CD4-positive, CD25-positive, alpha-beta regulatory T cell (primary cell): ENCODE measurements around the gene PIK3AP1. TPM values are rescaled to one million over a fixed set of nuclear protein-coding genes. Genes with fewer than 3 reads are reported as not detected.
"Not testable (repeated sequence)": the region's sequence is repeated elsewhere in the genome, so short reads cannot be mapped to it uniquely, and the experiment has no call there.

Experiments
- ATAC-seq, 2 donors: fragments of 150-1000 bp; cut with Tn5 transposase; one replicate each; pipeline ENCODE4 v1.10.0; 2021; ENCODE audit warnings: low read depth in 2 of 2, moderate number of reproducible peaks in 2 of 2, moderate library complexity in 1 of 2
- DNase-seq, 3 donors: peaks; one replicate each; pipeline versions ENCODE4 v3.0.0 to v3.0.0-alpha.2; 2012 to 2022; ENCODE audit warnings: mixed read lengths in 1 of 3
- H3K27ac ChIP-seq: one replicate; pipeline ENCODE4 v1.7.0; 2013; ENCODE audit warnings: mild to moderate bottlenecking, low read length; ENCODE audit not compliant: insufficient read depth, poor library complexity, severe bottlenecking
- H3K27me3 ChIP-seq: one replicate; pipeline ENCODE4 v1.7.0; 2013; ENCODE audit warnings: low read length; ENCODE audit not compliant: control insufficient read depth, insufficient read depth
- H3K36me3 ChIP-seq: one replicate; pipeline ENCODE4 v1.7.0; 2013; ENCODE audit warnings: mild to moderate bottlenecking, low read length, moderate library complexity; ENCODE audit not compliant: control insufficient read depth, insufficient read depth
- H3K4me1 ChIP-seq: 2 replicates; pipeline ENCODE4 v1.7.0; 2013; ENCODE audit warnings: mild to moderate bottlenecking, low read length; ENCODE audit not compliant: insufficient read depth, control insufficient read depth, poor library complexity, severe bottlenecking
- H3K4me3 ChIP-seq: one replicate; pipeline ENCODE4 v1.7.0; 2013; ENCODE audit warnings: low read depth, mild to moderate bottlenecking, low read length, moderate library complexity
- H3K9me3 ChIP-seq, 2 experiments: 1 replicate in 1 of 2; 2 replicates in 1 of 2; pipeline ENCODE4 v1.7.0; 2013; ENCODE audit warnings: low read length in 2 of 2, mild to moderate bottlenecking in 1 of 2, moderate library complexity in 1 of 2; ENCODE audit not compliant: control insufficient read depth in 2 of 2
- H3K27ac Mint-ChIP-seq, 3 donors: one replicate each; pipeline ENCODE4 v1.8.0; 2020 to 2022; ENCODE audit warnings: mild to moderate bottlenecking in 3 of 3, mixed read lengths in 3 of 3, moderate library complexity in 2 of 3
- H3K27me3 Mint-ChIP-seq: one replicate; pipeline ENCODE4 v1.8.0; 2022; ENCODE audit warnings: mild to moderate bottlenecking, mixed read lengths
- H3K36me3 Mint-ChIP-seq: one replicate; pipeline ENCODE4 v1.8.0; 2020; ENCODE audit warnings: mixed read lengths
- H3K4me1 Mint-ChIP-seq, 4 donors: one replicate each; pipeline ENCODE4 v1.8.0; 2020 to 2022; ENCODE audit warnings: mixed read lengths in 4 of 4, mild to moderate bottlenecking in 1 of 4
- H3K4me3 Mint-ChIP-seq, 4 donors: one replicate each; pipeline ENCODE4 v1.8.0; 2020 to 2022; ENCODE audit warnings: mild to moderate bottlenecking in 4 of 4, mixed read lengths in 4 of 4, moderate library complexity in 3 of 4
- H3K9me3 Mint-ChIP-seq, 7 donors: one replicate each; pipeline ENCODE4 v1.8.0; 2020 to 2022; ENCODE audit warnings: mixed read lengths in 7 of 7, mild to moderate bottlenecking in 3 of 7, moderate library complexity in 2 of 7
- polyA plus RNA-seq, 4 donors: library from polyadenylated mRNA; unstranded; fragments of 300-500 nt; fragmentation: Illumina TruSeq; gene quantifications; one replicate each; pipeline ENCODE4 v1.2.3, GENCODE V29; 2021
- total RNA-seq: library from RNA; stranded (reverse); gene quantifications from one replicate; pipeline ENCODE4 v1.2.3, GENCODE V29; 2022

Gene PIK3AP1
- total and polyA plus RNA-seq, 5 donors from 2014 or later = 0.92 to 3.5 (median 1.7) TPM

GRCh38 chr10:96753956-96754355 lies 33.6 kb upstream of the PIK3AP1 start:
- DNase-seq (no peak), ATAC-seq (no peak)
- Mint-ChIP-seq H3K36me3 (no peaks in the 10 kb centered on the region), H3K4me1 (no peaks in the 10 kb centered on the region), H3K4me3 (no peak overlapping the region), H3K27ac (no peak overlapping the region), H3K9me3 (no peaks in the 10 kb centered on the region), H3K27me3 (peaks cover 15% of the 10 kb centered on the region)
- Histone ChIP-seq H3K36me3 (no peaks in the 10 kb centered on the region), H3K27me3 (no peaks in the 10 kb centered on the region), H3K4me1 (no peaks in the 10 kb centered on the region), H3K27ac (no peak overlapping the region), H3K9me3 (no peaks in the 10 kb centered on the region), H3K4me3 (no peak overlapping the region)

DNA sequence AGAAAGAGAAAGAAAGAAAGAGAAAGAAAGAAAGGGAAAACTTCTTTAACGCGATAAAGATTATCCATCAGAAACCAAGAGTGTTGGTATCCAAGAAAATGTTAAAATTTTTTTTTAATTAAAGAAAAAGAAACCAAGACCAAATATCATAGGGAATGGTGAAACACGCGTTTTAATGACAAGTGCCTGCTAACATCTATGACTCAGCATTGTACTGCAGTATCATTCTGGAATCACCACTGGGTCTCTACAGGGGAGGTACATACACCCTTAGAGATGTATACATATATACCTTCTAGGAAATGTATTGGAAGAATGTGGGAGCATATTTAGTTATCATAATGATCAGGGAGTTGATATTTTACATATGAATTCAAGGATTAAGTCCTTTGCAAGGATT lies 32.1 kb upstream of the PIK3AP1 start:
- Histone ChIP-seq H3K27ac (no peak overlapping the region), H3K36me3 (no peaks in the 10 kb centered on the region), H3K4me3 (no peak overlapping the region), H3K4me1 (peaks cover 4% of the 10 kb centered on the region), H3K27me3 (no peaks in the 10 kb centered on the region), H3K9me3 (no peaks in the 10 kb centered on the region)
- Mint-ChIP-seq H3K4me1 (peaks cover 0 to 9% (median 4%) of the 10 kb centered on the region in 4 donors), H3K4me3 (no peak overlapping the region), H3K27ac (no peak overlapping the region), H3K27me3 (peaks cover 11% of the 10 kb centered on the region), H3K9me3 (no peaks in the 10 kb centered on the region), H3K36me3 (no peaks in the 10 kb centered on the region)
- ATAC-seq = no peak
- DNase-seq = no peak

- H3K4me3 ChIP-seq, DNase-seq, H3K36me3 ChIP-seq, H3K36me3 Mint-ChIP-seq, H3K4me1 Mint-ChIP-seq, H3K27ac Mint-ChIP-seq, H3K4me3 Mint-ChIP-seq, ATAC-seq, H3K9me3 Mint-ChIP-seq, H3K4me1 ChIP-seq, H3K9me3 ChIP-seq, H3K27ac ChIP-seq, H3K27me3 ChIP-seq: not testable (repeated sequence)
- peaks cover 12% of the 10 kb centered on the region for H3K27me3 Mint-ChIP-seq
Measured at GRCh38 chr10:96750316-96750715, 30.0 kb upstream of the PIK3AP1 start.

DNA sequence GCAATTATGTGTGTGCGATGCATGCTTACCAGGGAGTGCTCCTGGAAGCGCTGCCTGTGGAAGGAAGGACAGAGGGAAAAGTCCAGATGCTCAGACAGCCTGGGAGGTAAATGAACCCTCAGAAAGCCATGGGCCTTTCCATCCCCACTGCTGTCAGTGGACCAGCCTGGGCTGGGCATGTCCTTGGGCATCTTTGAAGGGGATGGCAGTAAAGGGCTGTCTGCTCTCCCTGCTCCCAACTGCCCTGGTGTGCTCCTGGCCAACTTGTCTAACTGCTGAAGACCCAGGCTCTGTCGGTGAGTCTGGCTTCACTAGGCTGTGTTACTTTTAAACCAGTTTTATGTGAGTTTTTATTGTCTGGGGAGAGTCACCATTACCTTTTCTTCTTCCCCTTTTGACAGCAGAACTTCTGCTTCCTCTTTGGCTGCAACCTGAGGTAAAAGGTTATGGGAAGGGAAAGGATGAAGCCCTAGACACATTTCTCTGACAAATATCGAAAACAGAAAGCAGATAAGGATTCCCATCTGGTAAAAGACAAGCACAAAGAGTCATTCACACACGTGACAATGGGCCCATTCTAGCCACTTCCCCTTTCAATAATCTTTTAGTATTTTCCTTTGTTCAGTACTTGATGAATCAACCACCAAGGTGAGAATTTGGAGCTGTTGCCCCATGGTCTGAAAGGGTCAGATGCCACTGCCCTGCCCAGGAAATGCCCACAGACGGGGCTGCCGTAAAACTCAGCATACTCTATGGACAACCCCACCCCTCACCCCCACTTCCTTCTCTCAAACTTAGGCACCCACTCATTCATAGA lies 27.6 kb upstream of the PIK3AP1 start:
- Mint-ChIP-seq H3K27me3 (peaks cover 6% of the 10 kb centered on the region), H3K4me1 (peaks cover 0 to 9% (median 4%) of the 10 kb centered on the region in 4 donors), H3K4me3 (no peak overlapping the region), H3K27ac (peak overlapping the region in 1 of 3 donors; percentile 32), H3K9me3 (no peaks in the 10 kb centered on the region), H3K36me3 (no peaks in the 10 kb centered on the region)
- Histone ChIP-seq H3K27me3 (no peaks in the 10 kb centered on the region), H3K4me1 (peaks cover 4% of the 10 kb centered on the region), H3K27ac (no peak overlapping the region), H3K36me3 (no peaks in the 10 kb centered on the region), H3K4me3 (no peak overlapping the region), H3K9me3 (no peaks in the 10 kb centered on the region)
- DNase-seq (peak in 1 of 3 donors; percentile 48), ATAC-seq (peak; percentile 47 to 52)

DNA sequence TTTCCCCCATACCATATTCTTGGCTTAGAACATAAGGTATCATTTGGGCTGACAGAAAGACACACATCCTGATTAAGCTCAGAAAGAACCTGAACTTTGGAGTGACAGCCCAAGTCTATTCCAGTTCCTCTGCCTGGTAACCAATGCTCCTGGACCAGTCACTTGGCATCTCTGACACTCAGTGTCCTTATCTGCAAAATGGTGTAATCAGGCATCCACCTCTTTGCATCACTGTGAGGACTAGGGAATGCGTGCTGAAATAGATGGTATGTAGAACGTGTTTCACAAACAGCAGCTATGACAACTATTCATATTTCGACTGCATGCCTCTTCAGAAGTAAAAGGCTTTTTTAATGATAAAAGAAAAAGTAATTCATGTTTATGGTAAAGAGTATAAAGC lies 26.2 kb upstream of the PIK3AP1 start:
- H3K4me3 Mint-ChIP-seq = no peak overlapping the region

DNA sequence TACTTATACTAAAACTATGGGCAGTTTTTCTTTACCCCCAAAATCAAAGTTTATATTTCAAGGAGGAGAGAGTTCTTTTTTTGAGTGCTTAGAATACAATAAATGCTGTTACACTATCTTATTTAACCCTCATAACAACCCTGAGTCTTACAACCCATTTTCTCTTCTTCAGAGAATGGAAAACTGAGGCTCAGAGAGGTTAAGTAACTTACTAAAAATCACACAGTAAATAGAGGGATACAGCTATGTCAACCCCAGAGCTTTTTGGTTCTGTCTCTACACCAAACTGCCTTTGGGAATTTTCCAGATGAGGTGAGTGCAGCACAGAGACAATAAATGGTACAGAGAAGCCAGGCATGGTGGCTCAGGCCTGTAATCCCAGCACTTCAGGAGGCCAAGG lies 25.6 kb upstream of the PIK3AP1 start:
- peaks cover 0 to 9% (median 4%) of the 10 kb centered on the region in 4 donors for H3K4me1 Mint-ChIP-seq
- H3K36me3 ChIP-seq = no peaks in the 10 kb centered on the region
- peaks cover 4% of the 10 kb centered on the region for H3K4me1 ChIP-seq
- no peaks in the 10 kb centered on the region for H3K27me3 ChIP-seq
- H3K27ac ChIP-seq = no peak overlapping the region
- H3K9me3 ChIP-seq = no peaks in the 10 kb centered on the region
- H3K4me3 ChIP-seq = no peak overlapping the region
- no peak overlapping the region for H3K27ac Mint-ChIP-seq
- H3K36me3 Mint-ChIP-seq = no peaks in the 10 kb centered on the region
- H3K9me3 Mint-ChIP-seq = no peaks in the 10 kb centered on the region
- no peak overlapping the region for H3K4me3 Mint-ChIP-seq
- DNase-seq (no peak), ATAC-seq (no peak)
- H3K27me3 Mint-ChIP-seq = peaks cover 15% of the 10 kb centered on the region

More for the DNA sequence above, 26.2 kb upstream of the PIK3AP1 start:
- no peaks in the 10 kb centered on the region for H3K9me3 ChIP-seq
- H3K27me3 ChIP-seq = no peaks in the 10 kb centered on the region
- ATAC-seq (no peak), DNase-seq (no peak)
- H3K36me3 Mint-ChIP-seq = no peaks in the 10 kb centered on the region
- H3K27ac ChIP-seq = no peak overlapping the region
- no peak overlapping the region for H3K4me3 ChIP-seq
- no peaks in the 10 kb centered on the region for H3K9me3 Mint-ChIP-seq
- H3K27me3 Mint-ChIP-seq = peaks cover 14% of the 10 kb centered on the region
- H3K27ac Mint-ChIP-seq = no peak overlapping the region
- no peaks in the 10 kb centered on the region for H3K36me3 ChIP-seq
- peaks cover 0 to 9% (median 4%) of the 10 kb centered on the region in 4 donors for H3K4me1 Mint-ChIP-seq
- peaks cover 4% of the 10 kb centered on the region for H3K4me1 ChIP-seq

DNA sequence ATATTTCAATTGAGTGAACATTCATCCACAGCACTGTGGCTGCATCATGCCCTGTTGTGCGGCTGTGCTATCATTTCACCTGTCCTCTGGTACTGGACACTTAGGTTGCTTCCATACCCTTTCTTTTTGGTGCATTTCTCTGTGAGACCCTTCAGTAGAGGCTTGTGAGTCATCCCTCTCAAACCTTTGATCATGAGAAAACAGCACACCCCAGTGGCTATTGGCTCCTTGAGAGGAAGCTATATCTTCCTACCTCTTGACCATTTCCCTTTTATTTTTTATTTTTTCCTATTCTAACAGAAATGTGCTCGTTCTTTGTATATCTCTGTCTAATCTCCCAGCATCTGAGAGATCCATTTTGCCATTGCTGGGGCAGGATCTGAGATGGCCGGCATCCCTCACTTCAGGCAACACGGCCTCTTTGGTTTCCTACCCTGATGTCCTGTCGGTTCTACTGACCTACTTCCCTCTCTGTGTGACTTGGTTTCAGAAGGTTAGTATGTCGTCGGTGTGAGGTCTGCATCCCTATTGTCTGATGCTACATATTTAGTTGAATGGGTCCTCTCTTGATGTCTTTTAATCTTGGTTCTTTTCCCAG lies 23.8 kb upstream of the PIK3AP1 start:
- no peak overlapping the region for H3K27ac ChIP-seq
- H3K4me3 ChIP-seq = no peak overlapping the region
- H3K4me1 ChIP-seq = peaks cover 4% of the 10 kb centered on the region
- Mint-ChIP-seq H3K4me1 (peaks cover 0 to 9% (median 4%) of the 10 kb centered on the region in 4 donors), H3K27ac (peak overlapping the region in 1 of 3 donors; percentile 5), H3K4me3 (no peak overlapping the region), H3K36me3 (no peaks in the 10 kb centered on the region), H3K27me3 (peaks cover 26% of the 10 kb centered on the region), H3K9me3 (no peaks in the 10 kb centered on the region)
- H3K27me3 ChIP-seq = no peaks in the 10 kb centered on the region
- no peaks in the 10 kb centered on the region for H3K9me3 ChIP-seq
- no peaks in the 10 kb centered on the region for H3K36me3 ChIP-seq
- ATAC-seq (no peak), DNase-seq (no peak)

DNA sequence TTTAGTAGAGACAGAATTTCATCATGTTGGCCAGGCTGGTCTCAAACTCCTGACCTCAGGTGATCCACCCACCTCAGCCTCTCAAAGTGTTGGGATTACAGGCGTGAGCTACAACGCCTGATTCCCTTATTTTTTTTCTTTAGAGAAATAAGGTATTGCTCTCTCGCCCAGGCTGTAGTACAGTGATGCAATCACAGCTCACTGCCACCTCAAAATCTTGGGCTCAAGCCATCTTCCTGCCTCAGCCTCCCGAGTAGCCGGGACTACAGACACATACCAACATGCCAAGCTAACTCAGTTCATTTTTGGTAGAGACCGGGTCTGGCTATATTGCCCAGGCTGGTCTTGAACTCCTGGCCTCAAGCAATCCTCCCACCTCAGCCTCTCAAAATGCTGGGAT lies 21.2 kb upstream of the PIK3AP1 start:
- not testable (repeated sequence) for H3K9me3 ChIP-seq, H3K27ac ChIP-seq, ATAC-seq, H3K27me3 ChIP-seq, H3K4me1 ChIP-seq, H3K4me1 Mint-ChIP-seq, H3K36me3 ChIP-seq, H3K27ac Mint-ChIP-seq, H3K4me3 ChIP-seq, H3K9me3 Mint-ChIP-seq, H3K36me3 Mint-ChIP-seq, H3K4me3 Mint-ChIP-seq, DNase-seq
- peaks cover 31% of the 10 kb centered on the region for H3K27me3 Mint-ChIP-seq
